A549 (cell line): Measurements from ENCODE around the gene METTL5. TPM values are rescaled to one million over a fixed set of nuclear protein-coding genes. Genes with fewer than 3 reads are reported as not detected.
A peak's percentile ranks its signal among the peaks of the same experiment; 100 is the strongest.

Experiments used
- ATAC-seq, 2 experiments: fragments of 200-7000 bp in 1 of 2; fragments of >200 bp in 1 of 2; cut with Nextera tagmentation in 1 of 2; cut with Tn5 transposase in 1 of 2; 3 replicates each; pipeline versions ENCODE4 v1.8.0 to v1.9.1; 2018 to 2020; ENCODE audit warnings: mild to moderate bottlenecking in 1 of 2, moderate library complexity in 1 of 2
- CTCF ChIA-PET: fragments of 300-600 bp; sonication (Branson Sonifier 250); formaldehyde crosslinking; extraction: SDS; loops from one replicate; lab custom pipeline; 2021; ENCODE audit warnings: antibody characterized with exemption, inconsistent platforms; lab: Yijun Ruan, JAX
- POLR2A ChIA-PET: fragments of 350-600 bp; formaldehyde crosslinking; extraction: SDS; loops from one replicate; lab custom pipeline; 2021; ENCODE audit warnings: antibody characterized with exemption, inconsistent platforms; lab: Yijun Ruan, JAX
- DNase-seq, 2 experiments: peaks; one replicate each; pipeline versions ENCODE4 v3.0.0 to v3.0.0-alpha.2; 2011 to 2016; ENCODE audit warnings: low read depth in 1 of 2, low spot score in 1 of 2
- FAIRE-seq: peaks from 2 replicates; lab custom pipeline; 2011; peaks lifted over from hg19 to GRCh38; lab: Jason Lieb, UNC
- H3K27ac ChIP-seq, 2 experiments: fragments of >200 bp; sonication (Bioruptor Twin); formaldehyde crosslinking; 3 replicates each; pipeline ENCODE4 v1.5.1; 2016 to 2017
- H3K4me1 ChIP-seq: fragments of >200 bp; sonication (Bioruptor Twin); formaldehyde crosslinking; 3 replicates; pipeline ENCODE4 v1.6.1; 2016
- H3K4me2 ChIP-seq: fragments of >200 bp; sonication (Bioruptor Twin); formaldehyde crosslinking; 3 replicates; pipeline ENCODE4 v1.6.1; 2016
- H3K4me3 ChIP-seq: fragments of >200 bp; sonication (Bioruptor Twin); formaldehyde crosslinking; 3 replicates; pipeline ENCODE4 v1.5.1; 2016
- H3K9me3 ChIP-seq: fragments of >200 bp; sonication (Bioruptor Twin); formaldehyde crosslinking; 3 replicates; pipeline ENCODE4 v1.6.1; 2016
- ATOH8 ChIP-seq: fragments of 250-450 bp; sonication (Bioruptor Pico); IDR thresholded peaks from 2 replicates; pipeline ENCODE4 v1.5.0; 2020; ENCODE audit warnings: low read depth, mild to moderate bottlenecking, moderate library complexity
- BCL3 ChIP-seq: fragments of >200 bp; sonication (Bioruptor Twin); formaldehyde crosslinking; IDR thresholded peaks from 3 replicates; pipeline ENCODE4 v1.6.1; 2016
- CBX2 ChIP-seq: fragments of 200-600 bp; sonication (generic); IDR thresholded peaks from 2 replicates; pipeline ENCODE4 v1.6.1; 2016; ENCODE audit warnings: low read depth, mild to moderate bottlenecking, borderline replicate concordance
- CHD2 ChIP-seq: fragments of 150-350 bp; IDR thresholded peaks from 2 replicates; pipeline ENCODE4 v1.6.1; 2014; ENCODE audit warnings: low read length; ENCODE audit not compliant: partially characterized antibody
- CHD4 ChIP-seq: fragments of 200-600 bp; sonication (generic); IDR thresholded peaks from 2 replicates; pipeline ENCODE4 v1.6.1; 2016; ENCODE audit warnings: antibody characterized with exemption, mild to moderate bottlenecking, borderline replicate concordance
- EHF ChIP-seq: fragments of 250-450 bp; sonication (Bioruptor Pico); IDR thresholded peaks from 2 replicates; pipeline ENCODE4 v1.5.0; 2020; ENCODE audit warnings: mild to moderate bottlenecking
- EHMT2 ChIP-seq: fragments of 200-600 bp; sonication (generic); IDR thresholded peaks from 2 replicates; pipeline ENCODE4 v1.6.1; 2016; ENCODE audit warnings: antibody characterized with exemption, low read depth, mild to moderate bottlenecking, moderate library complexity
- EP300 ChIP-seq, 2 experiments: fragments of >200 bp; sonication (Bioruptor Twin); formaldehyde crosslinking; IDR thresholded peaks; 2 replicates in 1 of 2; 3 replicates in 1 of 2; pipeline ENCODE4 v1.6.1; 2016 to 2017
- ESRRA ChIP-seq: fragments of 150-350 bp; IDR thresholded peaks from 2 replicates; pipeline ENCODE4 v1.6.1; 2014; ENCODE audit warnings: mild to moderate bottlenecking, low read length, borderline replicate concordance
- FOSL2 ChIP-seq, 2 experiments: fragments of 450-650 bp in 1 of 2; fragments of >200 bp in 1 of 2; sonication (Bioruptor Twin) in 1 of 2; formaldehyde crosslinking; IDR thresholded peaks; 2 replicates each; pipeline versions ENCODE4 v1.5.0 to v1.6.1; 2016 to 2020; ENCODE audit warnings: mild to moderate bottlenecking in 1 of 2, moderate library complexity in 1 of 2
- HEYL ChIP-seq: fragments of 250-450 bp; sonication (Bioruptor Pico); IDR thresholded peaks from 2 replicates; pipeline ENCODE4 v1.8.0; 2021; ENCODE audit warnings: mild to moderate bottlenecking, moderate library complexity
- HMGXB4 ChIP-seq: fragments of 250-450 bp; sonication (Bioruptor Pico); IDR thresholded peaks from 2 replicates; pipeline ENCODE4 v1.5.0; 2021; ENCODE audit warnings: mild to moderate bottlenecking, moderate library complexity, borderline replicate concordance
- HOXB5 ChIP-seq: fragments of 250-450 bp; sonication (Bioruptor Pico); IDR thresholded peaks from 2 replicates; pipeline ENCODE4 v1.5.0; 2020; ENCODE audit warnings: mild to moderate bottlenecking, moderate library complexity
- JUNB ChIP-seq: fragments of >200 bp; sonication (Bioruptor Twin); formaldehyde crosslinking; IDR thresholded peaks from 2 replicates; pipeline ENCODE4 v1.6.1; 2016
- KDM1A ChIP-seq: fragments of 200-600 bp; sonication (generic); IDR thresholded peaks from 2 replicates; pipeline ENCODE4 v1.6.1; 2016; ENCODE audit warnings: low read depth, mild to moderate bottlenecking
- KDM5A ChIP-seq: fragments of 200-600 bp; sonication (generic); IDR thresholded peaks from 2 replicates; pipeline ENCODE4 v1.6.1; 2016; ENCODE audit warnings: antibody characterized with exemption, mild to moderate bottlenecking
- NPAS2 ChIP-seq: fragments of 250-450 bp; sonication (Bioruptor Pico); IDR thresholded peaks from 2 replicates; pipeline ENCODE4 v1.8.0; 2022; ENCODE audit warnings: mild to moderate bottlenecking, moderate library complexity, borderline replicate concordance
- RAD21 ChIP-seq, 2 experiments: fragments of >200 bp in 1 of 2; sonication (Bioruptor Twin) in 1 of 2; formaldehyde crosslinking in 1 of 2; IDR thresholded peaks in 1 of 2; conservative IDR thresholded peaks in 1 of 2; 2 replicates in 1 of 2; 3 replicates in 1 of 2; pipeline ENCODE4 v1.6.1; 2012 to 2018; ENCODE audit warnings: inconsistent platforms in 1 of 2
- RARB ChIP-seq: fragments of 250-450 bp; sonication (Bioruptor Pico); IDR thresholded peaks from 2 replicates; pipeline ENCODE4 v1.8.0; 2021; ENCODE audit warnings: mild to moderate bottlenecking, moderate library complexity
- RCOR1 ChIP-seq: fragments of 150-350 bp; IDR thresholded peaks from 2 replicates; pipeline ENCODE4 v1.6.1; 2014; ENCODE audit warnings: antibody characterized with exemption, low read length, low read depth
- RFX5 ChIP-seq: fragments of 450-650 bp; IDR thresholded peaks from 2 replicates; pipeline ENCODE4 v1.7.1; 2014; ENCODE audit warnings: antibody characterized with exemption, mild to moderate bottlenecking, moderate library complexity
- RNF2 ChIP-seq: fragments of 200-600 bp; sonication (generic); IDR thresholded peaks from 2 replicates; pipeline ENCODE4 v1.6.1; 2016; ENCODE audit warnings: low read depth, mild to moderate bottlenecking, antibody characterized with exemption, moderate library complexity, borderline replicate concordance
- SMC3 ChIP-seq: fragments of >200 bp; sonication (Bioruptor Twin); formaldehyde crosslinking; IDR thresholded peaks from 3 replicates; pipeline ENCODE4 v1.6.1; 2018; ENCODE audit warnings: inconsistent platforms
- SREBF2 ChIP-seq: fragments of 450-650 bp; IDR thresholded peaks from 2 replicates; pipeline ENCODE4 v1.6.1; 2014; ENCODE audit warnings: mild to moderate bottlenecking, moderate library complexity
- USF2 ChIP-seq: fragments of 450-650 bp; IDR thresholded peaks from 2 replicates; pipeline ENCODE4 v1.6.1; 2014; ENCODE audit warnings: antibody characterized with exemption
- WGBS: methylation state at CpG from one replicate; pipeline ENCODE4 v1.1.6; 2017; ENCODE audit errors: missing lambda C conversion rate; 5-methylcytosine and 5-hydroxymethylcytosine counted together
- polyA plus RNA-seq, 4 experiments: library from polyadenylated mRNA; depleted of rRNA in 3 of 4; stranded (reverse); fragments of >200 nt; fragmentation: RNase III in 1 of 4; extraction: RNeasy Plus Mini Kit Qiagen cat#74134 plus additional on column Dnase treatment in 1 of 4; gene quantifications; 2 replicates in 3 of 4; 3 replicates in 1 of 4; pipeline ENCODE4 v1.2.3, GENCODE V29; 2011 to 2017

Gene METTL5
- polyA plus RNA-seq, 2 of the 4 experiments (the other 2 are of a cell fraction), result 86.9 to 97.6 TPM

- H3K4me2 ChIP-seq, result no peak overlapping the region
- CTCF ChIA-PET, result interaction anchor here (0.9 to 1.3 kb wide), 2 partner anchors 24 to 311 kb away, joined by 3 read pairs; no protein-coding TSS in a partner anchor
- DNase-seq (no peak), ATAC-seq (no peak), FAIRE-seq (no peak)
- H3K27ac ChIP-seq, result no peak overlapping the region
- no peaks in the 10 kb centered on the region for H3K9me3 ChIP-seq
- TF ChIP-seq CHD2 (no peak), EHF (CRISPR knock-in tag) (no peak), USF2 (no peak), ESRRA (no peak), RCOR1 (no peak), ATOH8 (no peak), RARB (CRISPR knock-in tag) (no peak), BCL3 (no peak), JUNB (no peak), FOSL2 (IDR thresholded peaks at IDR 0.05) (no peak), FOSL2 (CRISPR knock-in tag; IDR thresholded peaks at IDR 0.05) (no peak), RAD21 (conservative IDR thresholded peaks at IDR 0.05 in 1 of 2, IDR thresholded peaks at IDR 0.05 in 1 of 2) (no peak), HOXB5 (CRISPR knock-in tag) (no peak), HMGXB4 (no peak), EP300 (IDR thresholded peaks at IDR 0.05) (no peak), EHMT2 (no peak), NPAS2 (CRISPR knock-in tag) (no peak), RFX5 (no peak), KDM5A (no peak), CBX2 (no peak)
- 64% methylated on average over 6 of the region's 6 CpGs for WGBS
- H3K4me1 ChIP-seq, result peaks cover 11% of the 10 kb centered on the region; the same call in 2 of the 3 replicates
- POLR2A ChIA-PET, result no interaction called here
- H3K4me3 ChIP-seq, result no peak overlapping the region
These were observed 59.2 kb downstream of the METTL5 start for GRCh38 chr2:169765523-169765922.

- H3K4me2 ChIP-seq, result peak overlapping the region; percentile 37
- no peak for FAIRE-seq
- H3K27ac ChIP-seq, result no peak overlapping the region
- no peak overlapping the region for H3K4me3 ChIP-seq
- no peak for DNase-seq
- TF ChIP-seq HEYL (CRISPR knock-in tag) (no peak), RNF2 (no peak), SMC3 (no peak), SREBF2 (no peak), KDM5A (no peak), USF2 (no peak), ATOH8 (no peak), CHD4 (no peak), KDM1A (no peak)
- ChIA-PET CTCF (no interaction called here), POLR2A (no interaction called here)
- peaks cover 11% of the 10 kb centered on the region; the same call in 2 of the 3 replicates for H3K4me1 ChIP-seq
- H3K9me3 ChIP-seq, result no peaks in the 10 kb centered on the region
- whole genome bisulfite sequencing, result 72% methylated on average over 6 of the region's 6 CpGs
- no peak; a peak in 2 of 6 replicates for ATAC-seq
These were observed 62.8 kb downstream of the METTL5 start for GRCh38 chr2:169761970-169762292.
